ENCODE results near the gene TFAM. TPM values are rescaled to one million over a fixed set of nuclear protein-coding genes. Genes with fewer than 3 reads are reported as not detected.

The TFAM gene
- total RNA-seq, 1 donor from 2014 or later: 39.4 TPM

- Mint-ChIP-seq H3K9me3 (ENCODE audit: unreplicated experiment) (no peaks in the 10 kb centered on the region), H3K27ac (ENCODE audit: unreplicated experiment) (no peak overlapping the region), H3K4me1 (ENCODE audit: unreplicated experiment) (no peaks in the 10 kb centered on the region), H3K27me3 (ENCODE audit: unreplicated experiment) (no peaks in the 10 kb centered on the region), H3K4me3 (ENCODE audit: unreplicated experiment) (no peak overlapping the region), H3K36me3 (ENCODE audit: low read depth, unreplicated experiment) (peaks cover 4% of the 10 kb centered on the region)
- no peak for TF ChIP-seq CTCF (IDR thresholded peaks at IDR 0.05; ENCODE audit: unreplicated experiment)
- no peak for DNase-seq (ENCODE audit: low spot score)
Measured at GRCh38 chr10:58397830-58398229, 12.6 kb downstream of the TFAM start.

- DNase-seq (ENCODE audit: low spot score): no peak
- Mint-ChIP-seq H3K27ac (ENCODE audit: unreplicated experiment) (no peak overlapping the region), H3K27me3 (ENCODE audit: unreplicated experiment) (no peaks in the 10 kb centered on the region), H3K4me3 (ENCODE audit: unreplicated experiment) (no peak overlapping the region), H3K36me3 (ENCODE audit: low read depth, unreplicated experiment) (no peaks in the 10 kb centered on the region), H3K9me3 (ENCODE audit: unreplicated experiment) (no peaks in the 10 kb centered on the region), H3K4me1 (ENCODE audit: unreplicated experiment) (no peaks in the 10 kb centered on the region)
- TF ChIP-seq CTCF (IDR thresholded peaks at IDR 0.05; ENCODE audit: unreplicated experiment): no peak
Measured at GRCh38 chr10:58399410-58399809, 14.2 kb downstream of the TFAM start.

GRCh38 chr10:58400609-58401008, 15.4 kb downstream of the TFAM start:
- no peaks in the 10 kb centered on the region for H3K27me3 Mint-ChIP-seq (ENCODE audit: unreplicated experiment)
- DNase-seq (ENCODE audit: low spot score): no peak
- H3K4me1 Mint-ChIP-seq (ENCODE audit: unreplicated experiment): no peaks in the 10 kb centered on the region
- H3K36me3 Mint-ChIP-seq (ENCODE audit: low read depth, unreplicated experiment): no peaks in the 10 kb centered on the region
- H3K9me3 Mint-ChIP-seq (ENCODE audit: unreplicated experiment): no peaks in the 10 kb centered on the region
- TF ChIP-seq CTCF (IDR thresholded peaks at IDR 0.05; ENCODE audit: unreplicated experiment): no peak
- no peak overlapping the region for H3K4me3 Mint-ChIP-seq (ENCODE audit: unreplicated experiment)
- H3K27ac Mint-ChIP-seq (ENCODE audit: unreplicated experiment): no peak overlapping the region

GRCh38 chr10:58404001-58404400, 18.8 kb downstream of the TFAM start:
- Mint-ChIP-seq H3K27me3 (ENCODE audit: unreplicated experiment) (no peaks in the 10 kb centered on the region), H3K4me1 (ENCODE audit: unreplicated experiment) (peaks cover 3% of the 10 kb centered on the region), H3K4me3 (ENCODE audit: unreplicated experiment) (no peak overlapping the region), H3K27ac (ENCODE audit: unreplicated experiment) (no peak overlapping the region), H3K9me3 (ENCODE audit: unreplicated experiment) (no peaks in the 10 kb centered on the region), H3K36me3 (ENCODE audit: low read depth, unreplicated experiment) (no peaks in the 10 kb centered on the region)
- TF ChIP-seq CTCF (IDR thresholded peaks at IDR 0.05; ENCODE audit: unreplicated experiment): no peak
- no peak for DNase-seq (ENCODE audit: low spot score)

GRCh38 chr10:58409956-58410610, 24.9 kb downstream of the TFAM start:
- H3K36me3 Mint-ChIP-seq (ENCODE audit: low read depth, unreplicated experiment): no peaks in the 10 kb centered on the region
- no peak overlapping the region for H3K27ac Mint-ChIP-seq (ENCODE audit: unreplicated experiment)

More at GRCh38 chr10:58409956-58410610, 24.9 kb downstream of the TFAM start:
- DNase-seq (ENCODE audit: low spot score): no peak
- H3K27me3 Mint-ChIP-seq (ENCODE audit: unreplicated experiment): no peaks in the 10 kb centered on the region
- peaks cover 3% of the 10 kb centered on the region for H3K4me1 Mint-ChIP-seq (ENCODE audit: unreplicated experiment)
- TF ChIP-seq CTCF (IDR thresholded peaks at IDR 0.05; ENCODE audit: unreplicated experiment): no peak
- no peak overlapping the region for H3K4me3 Mint-ChIP-seq (ENCODE audit: unreplicated experiment)
- H3K9me3 Mint-ChIP-seq (ENCODE audit: unreplicated experiment): no peaks in the 10 kb centered on the region

Measured in endothelial cell (in vitro differentiated cells).